GM12801 (cell line): ENCODE measurements around the gene PCIF1.

ENCODE experiments used
- CTCF ChIP-seq: IDR thresholded peaks from one replicate; pipeline ENCODE4 v1.5.1; 2011; ENCODE audit warnings: control low read depth; ENCODE audit not compliant: insufficient read length; ENCODE audit errors: extremely low read depth

Gene PCIF1

GRCh38 chr20:45913116-45913515 lies 21.4 kb upstream of the PCIF1 start:
- no peak for TF ChIP-seq CTCF

GRCh38 chr20:45917790-45918141 lies 16.7 kb upstream of the PCIF1 start:
- TF ChIP-seq CTCF, result no peak

GRCh38 chr20:45918182-45918737 lies 16.2 kb upstream of the PCIF1 start:
- TF ChIP-seq CTCF, result no peak

- TF ChIP-seq CTCF, result no peak
Observed at GRCh38 chr20:45918779-45919537, 15.5 kb upstream of the PCIF1 start.

GRCh38 chr20:45919542-45920399 lies 14.7 kb upstream of the PCIF1 start:
- TF ChIP-seq CTCF, result no peak

GRCh38 chr20:45920462-45921336 lies 13.8 kb upstream of the PCIF1 start:
- no peak for TF ChIP-seq CTCF
